ENCODE results near the gene RAPGEF6.

The RAPGEF6 gene

GRCh38 chr5:131637694-131638093 is 2.7 kb upstream of the RAPGEF6 start:
- TF ChIP-seq POLR2AphosphoS5 (IDR thresholded peaks at IDR 0.05; ENCODE audit: low read depth, low read length) (no peak), TAF1 (IDR thresholded peaks at IDR 0.05; ENCODE audit: borderline replicate concordance, insufficient read depth, low read length) (no peak), FOXP2 (optimal IDR thresholded peaks at IDR 0.05; ENCODE audit: borderline replicate concordance, extremely low read depth, extremely low read length, insufficient read depth) (no peak), REST (IDR thresholded peaks at IDR 0.05; ENCODE audit: insufficient read depth in 1 of 2, low read depth in 2 of 2, low read length in 2 of 2) (no peak), SIN3A (IDR thresholded peaks at IDR 0.05; ENCODE audit: borderline replicate concordance, insufficient read depth, low read length) (no peak)

- TF ChIP-seq POLR2AphosphoS5 (IDR thresholded peaks at IDR 0.05; ENCODE audit: low read depth, low read length) (no peak), FOXP2 (optimal IDR thresholded peaks at IDR 0.05; ENCODE audit: borderline replicate concordance, extremely low read depth, extremely low read length, insufficient read depth) (no peak), SIN3A (IDR thresholded peaks at IDR 0.05; ENCODE audit: borderline replicate concordance, insufficient read depth, low read length) (no peak), TAF1 (IDR thresholded peaks at IDR 0.05; ENCODE audit: borderline replicate concordance, insufficient read depth, low read length) (0 out of 2 replicates have a peak, but pooled peaks have one; percentile 26)
These were observed 899 bp upstream of the RAPGEF6 start for GRCh38 chr5:131635684-131636572.

GRCh38 chr5:131634666-131634995 is 398 bp downstream of the RAPGEF6 start:
- TF ChIP-seq FOXP2 (optimal IDR thresholded peaks at IDR 0.05; ENCODE audit: borderline replicate concordance, extremely low read depth, extremely low read length, insufficient read depth) = no peak

- no peak for TF ChIP-seq TAF1 (IDR thresholded peaks at IDR 0.05; ENCODE audit: borderline replicate concordance, insufficient read depth, low read length)
- TF ChIP-seq FOXP2 (optimal IDR thresholded peaks at IDR 0.05; ENCODE audit: borderline replicate concordance, extremely low read depth, extremely low read length, insufficient read depth) = no peak
- TF ChIP-seq POLR2AphosphoS5 (IDR thresholded peaks at IDR 0.05; ENCODE audit: low read depth, low read length) = no peak
- no peak for TF ChIP-seq SIN3A (IDR thresholded peaks at IDR 0.05; ENCODE audit: borderline replicate concordance, insufficient read depth, low read length)
These were observed 791 bp downstream of the RAPGEF6 start for GRCh38 chr5:131634238-131634637.

GRCh38 chr5:131633830-131634229 is 1.2 kb downstream of the RAPGEF6 start:
- no peak for TF ChIP-seq FOXP2 (optimal IDR thresholded peaks at IDR 0.05; ENCODE audit: borderline replicate concordance, extremely low read depth, extremely low read length, insufficient read depth)
- no peak for TF ChIP-seq REST (IDR thresholded peaks at IDR 0.05; ENCODE audit: insufficient read depth in 1 of 2, low read depth in 2 of 2, low read length in 2 of 2)
- TF ChIP-seq SIN3A (IDR thresholded peaks at IDR 0.05; ENCODE audit: borderline replicate concordance, insufficient read depth, low read length) = no peak
- no peak for TF ChIP-seq TAF1 (IDR thresholded peaks at IDR 0.05; ENCODE audit: borderline replicate concordance, insufficient read depth, low read length)
- no peak for TF ChIP-seq POLR2AphosphoS5 (IDR thresholded peaks at IDR 0.05; ENCODE audit: low read depth, low read length)

GRCh38 chr5:131630963-131631350 is 4.1 kb downstream of the RAPGEF6 start:
- TF ChIP-seq POLR2AphosphoS5 (IDR thresholded peaks at IDR 0.05; ENCODE audit: low read depth, low read length) (no peak), REST (IDR thresholded peaks at IDR 0.05; ENCODE audit: insufficient read depth in 1 of 2, low read depth in 2 of 2, low read length in 2 of 2) (no peak), FOXP2 (optimal IDR thresholded peaks at IDR 0.05; ENCODE audit: borderline replicate concordance, extremely low read depth, extremely low read length, insufficient read depth) (no peak), TAF1 (IDR thresholded peaks at IDR 0.05; ENCODE audit: borderline replicate concordance, insufficient read depth, low read length) (no peak), SIN3A (IDR thresholded peaks at IDR 0.05; ENCODE audit: borderline replicate concordance, insufficient read depth, low read length) (no peak)

Data from PFSK-1 (cell line).